HG03280 (cell line): Measurements from ENCODE around the gene OSBPL3.
"Not testable (repeated sequence)": the region's sequence is repeated elsewhere in the genome, so short reads cannot be mapped to it uniquely, and the experiment has no call there.

Source experiments
- ATAC-seq: cut with Tn5 transposase; IDR thresholded peaks from one replicate; pipeline ENCODE4 v1.9.1; 2021; ENCODE audit warnings: mild to moderate bottlenecking, moderate library complexity; ENCODE audit not compliant: unreplicated experiment

OSBPL3 gene

GRCh38 chr7:24801883-24802282, 178.1 kb downstream of the OSBPL3 start:
- ATAC-seq, result no peak

GRCh38 chr7:24800667-24801066, 179.3 kb downstream of the OSBPL3 start:
- no peak for ATAC-seq

- no peak for ATAC-seq
Measured at GRCh38 chr7:24800073-24800472, 179.9 kb downstream of the OSBPL3 start.

- ATAC-seq, result no peak
Measured at GRCh38 chr7:24799506-24799905, 180.5 kb downstream of the OSBPL3 start.

GRCh38 chr7:24798261-24798660, 181.7 kb downstream of the OSBPL3 start:
- ATAC-seq, result no peak

- no peak for ATAC-seq
Measured at GRCh38 chr7:24797270-24797669, 182.7 kb downstream of the OSBPL3 start.

- ATAC-seq, result no peak
Measured at GRCh38 chr7:24795407-24795767, 184.6 kb downstream of the OSBPL3 start.

- ATAC-seq, result not testable (repeated sequence)
Measured at GRCh38 chr7:24794751-24795406, 185.1 kb downstream of the OSBPL3 start.

- ATAC-seq, result no peak
Measured at GRCh38 chr7:24793982-24794648, 185.9 kb downstream of the OSBPL3 start.

- no peak for ATAC-seq
Measured at GRCh38 chr7:24788961-24789576, 190.9 kb downstream of the OSBPL3 start.

GRCh38 chr7:24788075-24788474, 191.9 kb downstream of the OSBPL3 start:
- no peak for ATAC-seq

GRCh38 chr7:24786941-24787340, 193.0 kb downstream of the OSBPL3 start:
- ATAC-seq, result no peak

- no peak for ATAC-seq
Measured at GRCh38 chr7:24786306-24786705, 193.7 kb downstream of the OSBPL3 start.

- no peak for ATAC-seq
Measured at GRCh38 chr7:24784277-24784676, 195.7 kb downstream of the OSBPL3 start.

- no peak for ATAC-seq
Measured at GRCh38 chr7:24783698-24784097, 196.3 kb downstream of the OSBPL3 start.

- no peak for ATAC-seq
Measured at GRCh38 chr7:24781106-24781505, 198.9 kb downstream of the OSBPL3 start.

- ATAC-seq, result no peak
Measured at GRCh38 chr7:24779283-24779655, 200.7 kb downstream of the OSBPL3 start.

- peak; percentile 45 for ATAC-seq
Measured at GRCh38 chr7:24778543-24779282, 201.3 kb downstream of the OSBPL3 start.

GRCh38 chr7:24777806-24778205, 202.2 kb downstream of the OSBPL3 start:
- ATAC-seq, result no peak

GRCh38 chr7:24773646-24774045, 206.3 kb downstream of the OSBPL3 start:
- ATAC-seq, result no peak

GRCh38 chr7:24769851-24770250, 210.1 kb downstream of the OSBPL3 start:
- ATAC-seq, result no peak
